ENCODE data around the gene PPARA.

DNA sequence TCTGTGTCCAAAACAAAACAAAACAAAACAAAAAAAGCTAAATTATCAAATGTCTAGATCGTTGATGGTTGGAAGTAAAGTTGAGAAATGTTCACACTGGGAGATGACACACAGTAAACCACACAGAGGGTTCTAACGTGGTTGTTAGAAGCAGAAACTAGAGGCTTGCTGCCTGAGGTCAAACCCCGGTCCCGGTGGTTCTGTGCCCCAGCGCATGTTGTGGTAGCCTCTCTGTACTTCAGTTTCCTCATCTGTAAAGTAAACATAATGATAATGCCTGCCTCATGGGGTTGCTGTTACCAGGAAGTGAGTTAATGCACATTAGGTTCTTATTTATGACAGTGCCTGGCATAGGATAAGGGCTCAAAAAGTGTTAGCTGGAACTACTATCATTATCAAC lies 33.4 kb downstream of the PPARA start:
- TF ChIP-seq, protein P1, sequence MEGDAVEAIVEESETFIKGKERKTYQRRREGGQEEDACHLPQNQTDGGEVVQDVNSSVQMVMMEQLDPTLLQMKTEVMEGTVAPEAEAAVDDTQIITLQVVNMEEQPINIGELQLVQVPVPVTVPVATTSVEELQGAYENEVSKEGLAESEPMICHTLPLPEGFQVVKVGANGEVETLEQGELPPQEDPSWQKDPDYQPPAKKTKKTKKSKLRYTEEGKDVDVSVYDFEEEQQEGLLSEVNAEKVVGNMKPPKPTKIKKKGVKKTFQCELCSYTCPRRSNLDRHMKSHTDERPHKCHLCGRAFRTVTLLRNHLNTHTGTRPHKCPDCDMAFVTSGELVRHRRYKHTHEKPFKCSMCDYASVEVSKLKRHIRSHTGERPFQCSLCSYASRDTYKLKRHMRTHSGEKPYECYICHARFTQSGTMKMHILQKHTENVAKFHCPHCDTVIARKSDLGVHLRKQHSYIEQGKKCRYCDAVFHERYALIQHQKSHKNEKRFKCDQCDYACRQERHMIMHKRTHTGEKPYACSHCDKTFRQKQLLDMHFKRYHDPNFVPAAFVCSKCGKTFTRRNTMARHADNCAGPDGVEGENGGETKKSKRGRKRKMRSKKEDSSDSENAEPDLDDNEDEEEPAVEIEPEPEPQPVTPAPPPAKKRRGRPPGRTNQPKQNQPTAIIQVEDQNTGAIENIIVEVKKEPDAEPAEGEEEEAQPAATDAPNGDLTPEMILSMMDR (IDR thresholded peaks at IDR 0.05; ENCODE audit: low read length) = no peak
- TF ChIP-seq EZH2 (optimal IDR thresholded peaks at IDR 0.05; ENCODE audit: low read depth, low read length) (no peak), EZH2phosphoT487 (IDR thresholded peaks at IDR 0.05; ENCODE audit: low read length) (no peak)

Measured in MM.1S (cell line).